Colonic mucosa (tissue), 4 donors: Measurements from ENCODE around the gene SYTL1. TPM values are rescaled to one million over a fixed set of nuclear protein-coding genes. Genes with fewer than 3 reads are reported as not detected.

Source experiments
- DNase-seq: peaks from one replicate; pipeline ENCODE4 v3.0.0-alpha.2; 2020
- H3K27ac ChIP-seq: fragments of 200-600 bp; one replicate; pipeline ENCODE4 v1.8.0; 2021
- H3K27me3 ChIP-seq: fragments of 200-600 bp; one replicate; pipeline ENCODE4 v1.8.0; 2021
- H3K36me3 ChIP-seq: fragments of 200-600 bp; one replicate; pipeline ENCODE4 v1.8.0; 2021
- H3K4me1 ChIP-seq: fragments of 200-600 bp; one replicate; pipeline ENCODE4 v1.8.0; 2021; ENCODE audit warnings: mild to moderate bottlenecking
- H3K4me3 ChIP-seq: fragments of 200-600 bp; one replicate; pipeline ENCODE4 v1.8.0; 2021
- H3K9ac ChIP-seq, 2 donors: one replicate each; pipeline ENCODE4 v1.7.0; 2013; ENCODE audit warnings: control low read depth in 2 of 2, low read depth in 2 of 2, low read length in 2 of 2
- H3K9me3 ChIP-seq: fragments of 200-600 bp; one replicate; pipeline ENCODE4 v1.8.0; 2021
- CTCF ChIP-seq: fragments of 200-600 bp; IDR thresholded peaks from one replicate; pipeline ENCODE4 v1.8.0; 2022; ENCODE audit warnings: antibody characterized with exemption, mild to moderate bottlenecking
- intact Hi-C: fragments of 100-400 bp; cut with DNase I; formaldehyde crosslinking; loops from one replicate; pipeline ENCODE4 v1.14.1; 2022
- total RNA-seq, 2 donors: library from RNA; stranded (reverse); fragmentation: NEBNext Ultra II Directional in 1 of 2; extraction: Animal tissue kit (Norgen Biotek cat#: 25700) in 1 of 2; gene quantifications; one replicate each; pipeline ENCODE4 v1.2.1, GENCODE V29; 2021
- donor health status: healthy.
- donor health status: DM: no; HTN: no; CAD: no.
- donor health status: DM: no; HTN: no; CAD: no.

The SYTL1 gene
- total RNA-seq, 2 donors from 2014 or later = 15.6 to 17.4 TPM

DNA sequence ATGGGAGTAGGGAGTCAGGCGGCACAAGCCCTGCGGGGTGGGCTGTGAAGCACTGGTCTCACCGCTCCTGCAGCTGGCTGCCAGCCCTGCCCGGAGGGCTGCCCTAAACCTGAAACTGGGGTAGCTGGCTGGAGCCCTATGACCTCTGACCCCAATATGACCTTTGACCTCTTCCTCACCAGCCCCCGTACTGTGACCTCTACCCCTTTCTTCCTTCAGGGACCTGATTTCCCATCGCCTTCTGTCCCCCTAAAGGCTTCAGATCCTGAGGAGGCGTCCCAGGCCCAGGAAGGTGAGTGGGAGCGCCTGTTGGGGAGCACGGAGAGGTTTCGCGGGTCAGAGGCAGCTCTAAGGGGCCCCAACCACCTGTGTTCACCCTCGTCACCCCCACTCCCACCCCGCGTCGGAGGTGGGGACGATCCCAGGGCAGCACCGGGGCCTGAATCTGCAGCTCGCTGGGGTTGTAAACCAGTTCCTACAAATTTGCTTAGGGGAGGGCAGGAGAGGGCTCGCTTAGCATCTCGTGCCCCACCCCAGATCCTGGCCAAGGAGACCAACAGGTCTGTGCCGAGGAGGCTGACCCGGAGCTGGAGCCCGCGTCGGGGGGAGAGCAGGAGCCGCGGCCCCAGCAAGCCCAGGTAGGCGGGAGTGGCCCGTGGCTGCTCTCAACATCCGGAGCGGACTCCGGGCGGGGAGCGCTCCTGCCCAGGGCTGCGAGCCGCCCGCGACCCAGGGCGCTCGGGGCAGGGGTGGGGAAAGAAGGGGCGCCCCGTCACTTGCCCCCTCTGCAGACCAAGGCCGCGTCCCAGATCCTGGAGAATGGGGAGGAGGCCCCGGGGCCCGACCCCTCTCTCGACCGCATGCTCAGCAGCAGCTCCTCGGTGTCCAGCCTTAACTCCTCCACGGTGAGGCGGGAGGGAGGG, 7.3 kb downstream of the SYTL1 start:
- H3K9me3 ChIP-seq = no peaks in the 10 kb centered on the region
- H3K9ac ChIP-seq = peak overlapping the region; percentile 33 to 58
- peak; percentile 78 for DNase-seq
- H3K27me3 ChIP-seq = no peaks in the 10 kb centered on the region
- H3K27ac ChIP-seq = no peak overlapping the region
- no peaks in the 10 kb centered on the region for H3K36me3 ChIP-seq
- TF ChIP-seq CTCF = no peak
- peak overlapping the region; percentile 51 for H3K4me3 ChIP-seq
- intact Hi-C loops = no loop called here
- H3K4me1 ChIP-seq = peaks cover 14% of the 10 kb centered on the region

GRCh38 chr1:27349784-27350662, 8.2 kb downstream of the SYTL1 start:
- Histone ChIP-seq H3K9ac (peak overlapping the region; percentile 26 to 39), H3K9me3 (no peaks in the 10 kb centered on the region), H3K4me1 (peaks cover 14% of the 10 kb centered on the region), H3K27me3 (no peaks in the 10 kb centered on the region), H3K4me3 (peak overlapping the region; percentile 51), H3K27ac (no peak overlapping the region), H3K36me3 (no peaks in the 10 kb centered on the region)
- DNase-seq = peak; percentile 74
- no peak for TF ChIP-seq CTCF
- intact Hi-C loops = no loop called here

DNA sequence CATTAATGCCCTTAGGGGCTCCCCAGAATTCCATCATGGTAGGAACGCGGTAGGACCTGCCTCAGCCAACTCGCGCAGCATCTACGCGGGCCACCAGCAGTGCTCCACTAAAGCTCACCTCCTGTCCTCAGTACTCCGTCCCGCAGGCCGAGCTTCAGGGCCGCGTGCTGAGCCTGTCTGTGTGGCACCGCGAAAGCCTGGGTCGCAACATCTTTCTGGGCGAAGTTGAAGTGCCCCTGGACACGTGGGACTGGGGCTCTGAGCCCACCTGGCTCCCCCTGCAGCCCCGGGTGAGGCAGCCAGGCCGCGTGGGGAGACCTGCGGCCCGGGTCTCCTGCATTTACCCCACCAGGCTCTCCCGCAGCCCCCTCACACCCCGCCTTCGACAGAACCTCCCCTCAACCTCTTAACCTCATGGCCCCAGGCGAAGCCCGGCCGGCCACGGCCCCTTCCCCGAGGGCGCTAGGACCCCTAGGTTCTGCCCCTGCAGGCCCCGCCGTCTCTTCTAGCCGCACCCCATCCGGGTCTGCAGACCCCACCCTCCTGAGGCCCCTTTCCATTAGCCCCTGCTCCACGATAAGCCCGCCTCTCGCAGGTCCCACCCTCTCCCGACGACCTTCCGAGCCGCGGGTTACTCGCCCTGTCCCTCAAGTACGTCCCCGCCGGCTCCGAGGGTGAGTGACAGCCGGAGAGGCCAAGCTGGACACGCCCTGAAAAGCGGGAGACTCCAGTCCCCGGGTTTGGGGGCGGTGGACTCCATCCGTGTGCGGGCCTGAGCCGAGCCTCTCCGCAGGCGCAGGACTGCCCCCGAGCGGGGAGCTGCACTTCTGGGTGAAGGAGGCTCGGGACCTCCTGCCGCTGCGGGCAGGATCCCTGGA, 9.1 kb downstream of the SYTL1 start:
- Histone ChIP-seq H3K27me3 (no peaks in the 10 kb centered on the region), H3K36me3 (no peaks in the 10 kb centered on the region), H3K4me3 (peak overlapping the region; percentile 2), H3K9me3 (no peaks in the 10 kb centered on the region), H3K4me1 (peaks cover 14% of the 10 kb centered on the region), H3K9ac (peak overlapping the region in 1 of 2 donors; percentile 39), H3K27ac (no peak overlapping the region)
- DNase-seq = peak; percentile 60
- no peak for TF ChIP-seq CTCF
- intact Hi-C loops = no loop called here

- no peak for DNase-seq
- peaks cover 16% of the 10 kb centered on the region for H3K4me1 ChIP-seq
- no peaks in the 10 kb centered on the region for H3K27me3 ChIP-seq
- TF ChIP-seq CTCF = no peak
- intact Hi-C loops = no loop called here
- no peaks in the 10 kb centered on the region for H3K36me3 ChIP-seq
- no peak overlapping the region for H3K27ac ChIP-seq
- peak overlapping the region in 1 of 2 donors; percentile 27 for H3K9ac ChIP-seq
- H3K9me3 ChIP-seq = no peaks in the 10 kb centered on the region
- H3K4me3 ChIP-seq = peak overlapping the region; percentile 2
Measured at GRCh38 chr1:27351541-27352107, 9.8 kb downstream of the SYTL1 start.
